HTERT RPE-1 (cell line): ENCODE results near the gene SYNC.
"Not testable (repeated sequence)": the region's sequence is repeated elsewhere in the genome, so short reads cannot be mapped to it uniquely, and the experiment has no call there.

Experiments used
- in situ Hi-C: fragments of 300-500 bp; cut with MboI; formaldehyde crosslinking; loops from 4 replicates; pipeline ENCODE4 v1.14.3; 2020; ENCODE audit warnings: low sequenced_read_pairs

Gene SYNC

GRCh38 chr1:32647308-32648134, 55.0 kb downstream of the SYNC start:
- in situ Hi-C loops = no loop called here

GRCh38 chr1:32644426-32644825, 58.1 kb downstream of the SYNC start:
- in situ Hi-C loops = no loop called here

GRCh38 chr1:32642292-32642827, 60.2 kb downstream of the SYNC start:
- in situ Hi-C loops = not testable (repeated sequence)

- in situ Hi-C loops = no loop called here
Measured at GRCh38 chr1:32639489-32640075, 63.0 kb downstream of the SYNC start.

- in situ Hi-C loops = no loop called here
Measured at GRCh38 chr1:32636914-32637645, 65.5 kb downstream of the SYNC start.

GRCh38 chr1:32635508-32636277, 66.9 kb downstream of the SYNC start:
- in situ Hi-C loops = no loop called here

- in situ Hi-C loops = no loop called here
Measured at GRCh38 chr1:32632829-32633228, 69.7 kb downstream of the SYNC start.

- in situ Hi-C loops = not testable (repeated sequence)
Measured at GRCh38 chr1:32630173-32630572, 72.4 kb downstream of the SYNC start.
